H4 (cell line): ENCODE results near the gene ARL8A. TPM values are rescaled to one million over a fixed set of nuclear protein-coding genes. Genes with fewer than 3 reads are reported as not detected.
A peak's percentile ranks its signal among the peaks of the same experiment; 100 is the strongest.

Experiments
- DNase-seq: peaks from one replicate; pipeline ENCODE4 v3.0.0-alpha.2; 2015; ENCODE audit warnings: low spot score
- total RNA-seq: library from RNA; depleted of rRNA; stranded (reverse); fragments of >200 nt; shearing (Covaris generic); gene quantifications from 2 replicates; pipeline ENCODE4 v1.2.3, GENCODE V29; 2014

Gene ARL8A
- total RNA-seq, 1 experiment from 2014 or later = 19.4 TPM

GRCh38 chr1:202135221-202135721 is 9.3 kb downstream of the ARL8A start:
- peak; percentile 53 for DNase-seq

DNA sequence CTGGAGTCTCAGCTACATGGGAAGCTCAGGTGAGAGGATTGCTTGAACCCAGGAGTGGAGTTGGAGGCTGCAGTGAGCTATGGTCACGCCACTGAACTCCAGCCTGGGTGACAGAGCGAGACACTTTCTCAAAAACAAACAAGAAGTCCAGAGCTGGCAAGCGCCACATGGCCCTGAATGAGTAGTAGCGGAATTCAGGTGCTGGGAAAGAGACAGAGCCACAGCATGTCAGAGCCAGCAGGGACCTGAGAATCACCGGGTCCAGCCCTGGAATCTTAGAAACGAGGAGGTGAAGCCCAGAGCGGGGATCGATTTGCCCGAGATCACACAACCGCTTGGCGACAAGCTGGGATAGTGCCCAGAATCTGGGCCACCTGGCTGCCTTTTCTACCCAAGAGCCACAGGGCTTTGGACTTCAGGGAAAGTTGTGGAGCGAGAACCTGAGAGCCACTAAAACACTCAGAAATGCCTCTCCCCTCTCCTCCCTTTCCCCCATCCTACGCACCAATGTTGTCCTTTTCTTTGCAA is 9.8 kb downstream of the ARL8A start:
- no peak for DNase-seq

GRCh38 chr1:202133989-202134388 is 10.5 kb downstream of the ARL8A start:
- no peak for DNase-seq

DNA sequence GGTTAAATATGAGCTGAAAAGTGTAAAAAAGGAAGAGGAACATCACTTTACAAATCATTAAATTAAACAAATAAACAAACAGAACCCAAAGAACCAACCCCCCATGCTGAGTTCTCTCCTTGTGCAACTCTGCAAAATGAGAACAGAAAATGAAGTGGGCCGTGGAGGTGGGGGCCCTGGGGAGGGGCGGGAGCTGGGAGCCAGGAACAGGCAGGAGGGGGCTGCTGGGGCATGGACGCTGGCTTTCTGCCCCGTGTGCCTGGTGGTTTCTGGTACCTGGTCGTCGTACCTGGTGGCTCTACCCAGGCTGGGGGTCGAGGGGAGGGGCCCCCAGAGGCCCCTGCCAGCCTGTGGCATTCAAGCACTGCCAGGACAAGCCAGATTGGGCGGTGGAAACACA is 11.0 kb downstream of the ARL8A start:
- DNase-seq = no peak

DNA sequence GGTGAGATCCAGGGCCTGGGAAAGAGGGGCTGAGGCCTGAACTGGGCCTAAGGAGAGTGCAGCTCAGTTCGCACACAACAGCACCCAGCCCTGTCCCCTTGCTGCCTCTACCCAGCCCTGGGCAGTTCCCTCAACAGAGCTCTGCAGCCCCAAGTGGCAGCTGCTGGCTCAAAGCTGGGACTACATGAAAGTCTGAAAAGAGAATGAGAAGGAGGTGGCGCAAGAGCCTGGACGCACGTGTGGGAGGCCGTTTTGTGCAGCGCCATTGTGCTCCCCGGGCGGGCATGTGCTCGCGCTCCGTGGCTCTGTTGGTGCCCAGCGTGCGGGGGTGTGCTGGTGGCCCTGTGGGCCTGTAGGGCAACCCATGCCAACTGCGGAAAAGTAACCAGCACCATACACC is 11.5 kb downstream of the ARL8A start:
- DNase-seq = no peak

- no peak for DNase-seq
These were observed 12.3 kb downstream of the ARL8A start for GRCh38 chr1:202131956-202132821.

DNA sequence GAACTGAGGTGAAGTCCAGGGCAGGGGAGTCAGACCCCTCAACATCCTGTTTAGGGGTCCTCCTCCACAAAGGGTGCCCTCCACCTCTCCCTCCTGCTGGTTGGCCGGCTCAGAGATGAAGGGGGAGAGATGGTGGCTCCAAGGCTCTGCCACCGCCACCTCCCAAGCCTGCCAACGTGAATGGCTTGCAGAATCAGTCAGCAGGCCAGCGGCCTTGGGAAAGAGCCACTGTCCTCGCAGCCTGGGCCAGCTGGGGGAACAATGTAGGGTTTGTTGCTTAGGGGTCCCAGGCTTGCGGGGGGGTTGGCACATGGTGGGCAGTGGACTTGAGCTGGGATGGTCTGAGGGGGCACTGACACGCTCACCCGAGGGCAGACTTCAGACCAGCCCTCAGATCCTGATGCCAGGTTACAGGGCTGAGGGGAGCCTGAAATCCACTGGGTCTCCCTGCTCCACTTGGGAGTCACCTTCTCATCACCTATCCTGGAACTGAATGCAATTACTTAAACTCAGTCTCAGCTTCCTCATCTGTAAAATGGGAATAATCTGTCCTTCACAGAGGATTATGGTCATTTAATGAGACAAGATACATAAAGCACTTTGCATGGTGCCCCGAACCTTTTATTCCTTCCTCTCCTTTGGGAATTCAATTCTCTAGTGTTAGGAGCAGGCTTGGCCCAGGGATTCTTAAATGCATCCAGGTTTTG is 13.6 kb downstream of the ARL8A start:
- no peak for DNase-seq

GRCh38 chr1:202130297-202130721 is 14.2 kb downstream of the ARL8A start:
- DNase-seq = no peak

DNA sequence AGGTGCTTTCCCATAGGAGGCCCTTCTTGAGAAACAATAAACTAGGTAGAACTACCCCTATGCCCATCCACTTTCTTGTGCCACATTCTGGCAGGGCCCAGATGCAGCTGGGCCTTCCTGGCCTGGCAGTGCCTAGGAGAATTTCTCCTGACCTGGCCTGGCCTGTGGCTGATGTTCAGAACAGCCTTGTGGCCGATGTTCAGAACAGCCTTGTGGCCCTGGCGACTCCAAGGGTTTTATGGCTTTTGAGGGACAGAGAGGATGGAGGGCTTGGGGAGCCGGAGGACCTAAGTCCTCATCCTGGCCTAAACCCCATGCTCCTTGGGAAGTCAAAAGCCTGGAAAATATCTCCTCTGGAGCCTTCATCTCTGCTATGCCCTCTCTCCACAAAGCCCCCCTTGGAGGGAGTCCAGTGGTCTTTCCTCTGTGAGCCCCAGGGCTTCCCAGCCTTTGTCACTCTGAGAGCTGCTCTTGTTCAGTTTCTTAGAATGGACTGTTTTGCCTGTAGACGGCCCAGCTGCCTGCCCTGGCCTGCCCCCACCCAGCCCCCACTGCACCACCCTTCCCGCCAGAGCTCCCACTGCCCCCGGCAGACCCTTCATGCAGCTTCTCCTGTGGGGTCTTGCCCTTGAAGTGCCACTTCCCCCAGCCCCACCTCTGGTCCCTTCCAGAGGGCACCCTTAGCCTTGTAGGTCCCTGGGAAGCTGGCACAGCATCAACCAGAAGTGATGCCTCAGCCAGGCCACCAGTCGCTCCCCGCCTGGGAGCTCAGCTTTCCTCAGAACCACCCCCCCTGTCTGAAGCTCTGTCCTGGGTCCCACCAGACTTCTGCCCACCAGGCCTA is 14.9 kb downstream of the ARL8A start:
- no peak for DNase-seq

DNA sequence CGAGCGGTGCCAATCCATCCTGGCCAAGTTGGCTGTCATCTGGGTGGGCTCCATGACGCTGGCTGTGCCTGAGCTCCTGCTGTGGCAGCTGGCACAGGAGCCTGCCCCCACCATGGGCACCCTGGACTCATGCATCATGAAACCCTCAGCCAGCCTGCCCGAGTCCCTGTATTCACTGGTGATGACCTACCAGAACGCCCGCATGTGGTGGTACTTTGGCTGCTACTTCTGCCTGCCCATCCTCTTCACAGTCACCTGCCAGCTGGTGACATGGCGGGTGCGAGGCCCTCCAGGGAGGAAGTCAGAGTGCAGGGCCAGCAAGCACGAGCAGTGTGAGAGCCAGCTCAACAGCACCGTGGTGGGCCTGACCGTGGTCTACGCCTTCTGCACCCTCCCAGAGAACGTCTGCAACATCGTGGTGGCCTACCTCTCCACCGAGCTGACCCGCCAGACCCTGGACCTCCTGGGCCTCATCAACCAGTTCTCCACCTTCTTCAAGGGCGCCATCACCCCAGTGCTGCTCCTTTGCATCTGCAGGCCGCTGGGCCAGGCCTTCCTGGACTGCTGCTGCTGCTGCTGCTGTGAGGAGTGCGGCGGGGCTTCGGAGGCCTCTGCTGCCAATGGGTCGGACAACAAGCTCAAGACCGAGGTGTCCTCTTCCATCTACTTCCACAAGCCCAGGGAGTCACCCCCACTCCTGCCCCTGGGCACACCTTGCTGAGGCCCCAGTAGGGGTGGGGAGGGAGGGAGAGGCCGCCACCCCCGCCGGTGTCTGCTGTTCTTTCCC is 16.5 kb downstream of the ARL8A start:
- no peak for DNase-seq

- no peak for DNase-seq
These were observed 17.5 kb downstream of the ARL8A start for GRCh38 chr1:202127061-202127460.

- DNase-seq = no peak
These were observed 18.1 kb downstream of the ARL8A start for GRCh38 chr1:202126426-202126825.

GRCh38 chr1:202125611-202126010 is 18.9 kb downstream of the ARL8A start:
- DNase-seq = no peak

- DNase-seq = no peak
These were observed 20.4 kb downstream of the ARL8A start for GRCh38 chr1:202124142-202124541.

DNA sequence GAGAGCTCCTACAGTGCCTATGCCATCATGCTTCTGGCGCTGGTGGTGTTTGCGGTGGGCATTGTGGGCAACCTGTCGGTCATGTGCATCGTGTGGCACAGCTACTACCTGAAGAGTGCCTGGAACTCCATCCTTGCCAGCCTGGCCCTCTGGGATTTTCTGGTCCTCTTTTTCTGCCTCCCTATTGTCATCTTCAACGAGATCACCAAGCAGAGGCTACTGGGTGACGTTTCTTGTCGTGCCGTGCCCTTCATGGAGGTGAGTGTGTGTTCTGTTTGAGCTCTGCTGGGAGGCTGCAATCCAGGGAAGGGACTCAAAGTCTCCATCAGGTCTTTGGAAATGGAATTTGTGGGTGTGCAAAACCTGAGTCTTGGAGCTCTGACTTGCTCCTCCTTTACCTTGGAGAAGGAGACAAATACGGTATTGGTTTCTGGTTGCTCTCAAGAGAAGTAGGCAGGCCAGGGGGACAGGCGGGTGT is 21.2 kb downstream of the ARL8A start:
- DNase-seq = no peak

- no peak for DNase-seq
These were observed 21.8 kb downstream of the ARL8A start, which contains the start of gene GPR37L1 for GRCh38 chr1:202122639-202123335. GPR37L1 (plus strand) TSS chr1:202122917; CDS start chr1:202122964, 47 bp downstream.

GRCh38 chr1:202121006-202121405 is 23.5 kb downstream of the ARL8A start:
- no peak for DNase-seq

- no peak for DNase-seq
These were observed 26.6 kb downstream of the ARL8A start for GRCh38 chr1:202117898-202118371.

- no peak for DNase-seq
These were observed 28.2 kb downstream of the ARL8A start for GRCh38 chr1:202116287-202116686.
